ENCODE data around the gene STPG4. TPM values are rescaled to one million over a fixed set of nuclear protein-coding genes. Genes with fewer than 3 reads are reported as not detected.

The STPG4 gene
- total and polyA plus RNA-seq, 2 of the 8 experiments (the other 6 are each of a cell fraction or from before 2014, with no cell fraction given), result 0.28 TPM; not detected in 1

DNA sequence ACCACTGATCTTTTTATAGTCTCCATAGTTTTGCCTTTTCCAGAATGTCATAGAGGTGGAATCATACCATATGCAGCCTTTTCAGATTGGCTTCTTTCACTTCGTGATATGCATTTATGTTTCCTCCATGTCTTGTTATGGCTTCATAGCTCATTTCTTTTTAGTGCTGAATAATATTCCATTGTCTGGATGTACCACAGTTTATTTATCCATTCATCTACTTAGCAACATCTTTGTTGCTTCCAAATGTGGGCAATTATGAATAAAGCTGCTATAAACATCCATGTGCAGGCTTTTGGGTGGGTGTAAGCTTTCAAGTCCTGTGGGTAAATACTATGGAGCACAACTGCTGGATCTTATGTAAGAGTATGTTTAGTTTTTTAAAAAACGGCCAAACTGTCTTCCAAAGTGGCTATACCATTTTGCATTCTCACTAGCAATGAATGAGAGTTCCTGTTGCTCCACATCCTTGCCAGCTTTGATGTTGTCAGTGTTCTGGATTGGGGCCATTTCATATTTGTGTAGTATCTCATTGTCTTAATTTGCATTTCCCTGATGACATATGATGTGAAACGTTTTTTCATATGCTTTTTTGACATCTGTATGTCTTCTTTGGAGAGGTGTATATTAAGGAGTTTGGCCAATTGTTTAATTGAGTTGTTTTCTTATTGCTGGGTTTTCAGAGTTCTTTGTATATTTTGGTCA lies 20.6 kb downstream of the STPG4 start:
- Histone ChIP-seq H2AFZ (ENCODE audit: low read length) (no peak overlapping the region), H3K14ac (ENCODE audit: insufficient read length) (no peak overlapping the region), H3K27me3 (replicated peaks in 1 of 4; ENCODE audit: control insufficient read depth in 3 of 4, extremely low read depth in 1 of 4, insufficient read depth in 3 of 4, low read length in 3 of 4) (no peaks in the 10 kb centered on the region), H2AK5ac (ENCODE audit: low read depth, low read length) (no peak overlapping the region), H3K4me3 (ENCODE audit: extremely low read depth in 1 of 4, insufficient read depth in 2 of 4, low read depth in 3 of 4, low read length in 4 of 4) (no peak overlapping the region), H2BK12ac (ENCODE audit: low read depth, low read length) (no peak overlapping the region), H4K5ac (ENCODE audit: insufficient read length, low read depth, low read length) (no peak overlapping the region), H2BK20ac (ENCODE audit: low read length) (no peak overlapping the region), H3K27ac (ENCODE audit: low read depth, low read length) (no peak overlapping the region), H3K9ac (replicated peaks in 1 of 4; ENCODE audit: extremely low read depth in 1 of 4, low read depth in 3 of 4, low read length in 3 of 4) (no peak overlapping the region), H4K8ac (ENCODE audit: extremely low read depth, insufficient read depth, low read length) (no peak overlapping the region), H3K56ac (replicated peaks; ENCODE audit: insufficient read length, low read depth, low read length) (no peak overlapping the region), H3K23ac (ENCODE audit: insufficient read length) (no peak overlapping the region), H2BK120ac (replicated peaks; ENCODE audit: low read depth, low read length) (no peak overlapping the region), H4K20me1 (replicated peaks in 1 of 2; ENCODE audit: control insufficient read depth in 1 of 2, insufficient read depth in 2 of 2, low read length in 2 of 2) (no peaks in the 10 kb centered on the region), H4K91ac (replicated peaks; ENCODE audit: insufficient read length, low read length) (no peak overlapping the region), H3K9me3 (ENCODE audit: insufficient read depth in 2 of 2, low read depth in 1 of 2, low read length in 1 of 2) (no peaks in the 10 kb centered on the region), H2BK15ac (ENCODE audit: low read length) (no peak overlapping the region), H3K4ac (replicated peaks; ENCODE audit: insufficient read length, low read depth, low read length) (no peak overlapping the region), H3K79me1 (ENCODE audit: low read depth, low read length) (no peaks in the 10 kb centered on the region), H3K18ac (ENCODE audit: extremely low read depth, low read length) (no peak overlapping the region), H3K23me2 (ENCODE audit: low read depth, low read length) (no peaks in the 10 kb centered on the region), H3K4me1 (replicated peaks in 1 of 4; ENCODE audit: control insufficient read depth in 3 of 4, insufficient read depth in 4 of 4, low read length in 3 of 4) (peaks cover 0 to 3% (median 1%) of the 10 kb centered on the region in 4 experiments; a peak in 2 of 7 replicates), H3K79me2 (ENCODE audit: control insufficient read depth in 1 of 2, insufficient read depth in 2 of 2, low read length in 2 of 2) (no peaks in the 10 kb centered on the region), H2BK5ac (ENCODE audit: low read depth, low read length) (no peak overlapping the region), H3K36me3 (ENCODE audit: control insufficient read depth in 2 of 4, insufficient read depth in 4 of 4, low read length in 3 of 4) (no peaks in the 10 kb centered on the region), H3K4me2 (ENCODE audit: insufficient read depth in 1 of 2, low read depth in 2 of 2, low read length in 2 of 2) (no peak overlapping the region)
- WGBS, 2 experiments (ENCODE audit: extremely low coverage in 1 of 2, insufficient coverage in 1 of 2, insufficient read length in 1 of 2, insufficient replicate concordance in 2 of 2, low coverage in 1 of 2, low lambda C conversion rate in 2 of 2, missing lambda C conversion rate in 1 of 2), result 68% methylated on average over 3 of the region's 3 CpGs; no CpG with 5 or more reads in 1 of the 2 experiments
- POLR2A ChIA-PET (ENCODE audit: partially characterized antibody), result interaction anchor here (1.4 kb wide), 1 partner anchor 180 kb away, joined by 3 read pairs; no protein-coding TSS in a partner anchor
- DNase-seq (ENCODE audit: low read depth in 1 of 2, low spot score in 2 of 2) (no peak), FAIRE-seq (no peak)
- CTCF ChIA-PET (ENCODE audit: partially characterized antibody), result interaction anchor here (1.3 to 1.6 kb wide), 2 partner anchors 8 to 170 kb away, joined by 4 to 5 read pairs; no protein-coding TSS in a partner anchor
- no peak for TF ChIP-seq EZH2 (IDR thresholded peaks at IDR 0.05; ENCODE audit: low read depth, low read length, severe bottlenecking)
- TF ChIP-seq POU5F1 (IDR thresholded peaks at IDR 0.05; ENCODE audit: low read depth, low read length), result no peak
- no peak for TF ChIP-seq ASH2L (IDR thresholded peaks at IDR 0.05; ENCODE audit: low read length)
- TF ChIP-seq GTF2F1 (IDR thresholded peaks at IDR 0.05; ENCODE audit: borderline replicate concordance, low read depth, low read length), result no peak
- no peak for TF ChIP-seq PHF8 (conservative IDR thresholded peaks at IDR 0.05; ENCODE audit: low read depth, low read length)
- TF ChIP-seq CHD1 (IDR thresholded peaks at IDR 0.05; ENCODE audit: low read depth, low read length), result no peak
- TF ChIP-seq SIRT6 (IDR thresholded peaks at IDR 0.05; ENCODE audit: low read length), result no peak
- no peak for TF ChIP-seq SUZ12 (IDR thresholded peaks at IDR 0.05; ENCODE audit: low read length)
- no peak for TF ChIP-seq TBP (IDR thresholded peaks at IDR 0.05; ENCODE audit: low read depth, low read length)
- TF ChIP-seq SIX5 (IDR thresholded peaks at IDR 0.05; ENCODE audit: low read depth, low read length), result no peak
- TF ChIP-seq SP4 (IDR thresholded peaks at IDR 0.05; ENCODE audit: low read length), result no peak
- TF ChIP-seq RFX5 (IDR thresholded peaks at IDR 0.05; ENCODE audit: borderline replicate concordance, low read depth, low read length), result no peak
- TF ChIP-seq SP2 (IDR thresholded peaks at IDR 0.05; ENCODE audit: low read length), result no peak
- TF ChIP-seq BACH1 (IDR thresholded peaks at IDR 0.05; ENCODE audit: low read length), result no peak
- no peak for TF ChIP-seq POLR2A (IDR thresholded peaks at IDR 0.05; ENCODE audit: control extremely low read depth in 1 of 2, low read depth in 2 of 2, low read length in 2 of 2)

Data from H1 (cell line).